Medulla oblongata (tissue), 1 donor: ENCODE measurements around the gene GATAD2A.
"Not testable (repeated sequence)": the region's sequence is repeated elsewhere in the genome, so short reads cannot be mapped to it uniquely, and the experiment has no call there.

Experiments
- DNase-seq: peaks from one replicate; pipeline ENCODE4 v3.0.0-alpha.2; 2015; ENCODE audit errors: extremely low spot score

Gene GATAD2A

DNA sequence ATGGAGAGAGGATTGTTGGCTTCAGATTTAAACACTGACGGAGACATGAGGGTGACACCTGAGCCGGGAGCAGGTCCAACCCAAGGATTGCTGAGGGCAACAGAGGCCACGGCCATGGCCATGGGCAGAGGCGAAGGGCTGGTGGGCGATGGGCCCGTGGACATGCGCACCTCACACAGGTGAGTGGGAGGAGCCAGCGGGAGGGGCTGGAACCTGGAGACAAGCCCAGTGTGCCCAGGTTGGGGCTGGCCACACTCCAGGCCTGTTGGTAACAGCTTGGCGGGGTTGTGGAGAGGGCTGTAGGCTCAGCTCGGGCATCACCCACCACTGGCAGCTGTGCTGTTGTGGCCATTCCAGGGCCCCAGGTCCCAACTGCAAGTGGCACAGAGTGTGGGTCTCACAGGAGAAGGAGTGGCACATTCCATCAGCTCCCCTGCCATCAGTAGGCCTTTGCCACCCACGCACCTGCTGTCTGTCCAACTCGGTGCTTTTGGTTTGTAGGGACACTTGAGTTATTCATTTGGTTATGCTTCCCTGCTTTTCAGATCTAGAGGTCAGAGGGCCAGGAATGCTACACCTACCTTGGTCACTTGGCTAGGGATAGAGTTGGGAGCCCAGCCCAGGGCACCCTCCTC is 60.1 kb downstream of the GATAD2A start:
- no peak for DNase-seq

DNA sequence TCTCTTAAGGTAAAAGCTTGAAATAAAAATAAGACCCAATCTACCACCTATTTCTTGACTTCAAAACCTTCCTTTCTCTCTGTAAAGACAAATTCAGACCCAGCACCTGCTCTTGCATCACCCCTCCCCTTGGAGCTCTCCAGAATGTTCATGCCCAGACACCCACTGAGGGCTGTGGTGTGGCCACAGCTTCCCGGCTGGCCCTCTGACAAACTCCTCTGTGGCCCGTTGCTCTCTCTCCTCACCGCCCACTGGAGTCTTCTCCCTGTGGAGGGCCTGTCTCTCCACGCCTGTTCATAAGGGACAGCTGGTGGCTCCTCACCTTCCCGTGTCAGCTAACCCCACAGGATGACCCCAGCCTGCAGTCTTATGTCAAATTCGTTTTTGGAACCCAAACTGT is 60.7 kb downstream of the GATAD2A start:
- DNase-seq, result no peak

DNA sequence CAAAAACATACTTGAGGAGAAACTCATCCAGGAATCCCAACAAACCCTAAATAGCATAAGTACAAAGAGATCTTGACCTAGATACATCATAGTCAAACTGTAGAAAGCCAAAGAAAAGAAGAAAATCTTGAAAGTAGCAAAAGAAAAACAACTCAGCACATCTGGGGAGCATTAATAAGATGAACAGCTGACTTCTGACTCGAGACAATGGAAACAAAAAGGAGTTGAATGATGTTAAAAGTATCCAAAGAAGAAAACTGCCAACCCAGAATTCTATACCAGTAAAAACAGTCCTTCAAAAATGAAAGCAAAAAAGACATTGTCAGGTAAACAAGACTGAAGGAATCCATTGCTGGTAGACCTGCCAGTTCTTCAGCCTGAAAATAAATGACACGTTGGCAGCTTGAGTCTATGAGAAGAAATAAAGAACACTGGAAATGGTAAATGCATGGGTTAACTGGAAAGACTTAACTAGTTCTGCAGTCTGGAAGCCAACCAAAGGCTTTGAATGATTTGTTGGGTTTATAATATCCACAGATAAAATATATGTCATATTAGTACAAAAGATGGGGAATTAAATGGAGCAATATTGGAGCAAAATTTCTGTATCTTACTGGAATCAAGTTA is 63.1 kb downstream of the GATAD2A start:
- no peak for DNase-seq

DNA sequence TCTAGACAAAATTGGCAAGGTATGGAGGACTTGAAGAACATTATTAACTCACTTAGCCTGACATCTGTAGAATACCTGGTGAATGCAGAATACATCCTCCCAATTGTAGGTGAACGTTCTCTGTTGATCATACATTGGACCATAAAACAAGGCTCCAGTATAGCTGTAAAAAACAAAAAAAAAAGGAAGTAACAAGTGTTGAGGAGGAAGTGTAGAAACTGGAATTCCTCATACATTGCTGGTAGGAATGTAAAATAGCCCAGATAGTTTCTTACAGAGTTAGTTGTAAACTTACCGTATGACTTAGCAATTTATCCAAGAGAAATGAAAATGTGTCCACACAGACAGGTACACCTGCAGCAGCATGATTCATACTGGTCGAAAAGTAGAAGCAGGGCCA is 65.1 kb downstream of the GATAD2A start:
- no peak for DNase-seq

DNA sequence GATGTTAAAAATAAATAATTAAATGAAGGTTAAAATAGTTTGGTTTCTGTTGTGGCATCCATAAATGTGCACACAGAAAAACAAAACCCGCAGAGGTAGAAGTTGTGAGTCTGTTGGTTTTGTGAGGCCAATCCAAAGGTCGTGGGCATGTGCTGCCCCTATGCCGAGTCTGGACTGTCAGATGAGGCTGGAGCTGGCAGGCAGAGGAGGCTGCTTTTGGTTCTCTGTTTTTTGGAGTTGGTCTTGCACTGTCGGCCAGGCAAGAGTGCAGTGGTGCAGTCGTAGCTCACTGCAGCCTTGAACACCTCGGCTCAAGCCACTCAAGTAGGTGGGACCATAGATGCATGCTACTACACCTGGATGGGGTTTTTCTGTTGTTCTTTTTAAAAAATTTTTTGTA is 66.2 kb downstream of the GATAD2A start:
- no peak for DNase-seq

DNA sequence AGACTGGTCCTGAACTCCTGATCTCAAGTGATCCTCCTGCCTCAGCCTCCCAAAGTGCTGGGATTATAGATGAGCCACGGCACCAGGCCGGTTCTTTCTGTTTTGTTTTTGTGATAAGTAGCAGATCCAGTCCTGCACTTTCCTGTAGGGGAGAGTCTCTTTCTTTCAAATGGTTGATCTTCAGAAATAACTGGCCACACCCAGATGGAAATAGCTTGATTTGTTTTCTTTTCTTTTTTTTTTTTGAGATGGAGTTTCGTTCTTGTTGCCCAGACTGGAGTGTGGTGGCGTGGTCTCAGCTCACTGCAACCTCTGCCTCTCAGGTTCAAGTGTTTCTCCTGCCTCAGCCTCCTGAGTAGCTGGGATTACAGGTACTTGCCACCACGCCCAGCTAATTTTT is 66.6 kb downstream of the GATAD2A start:
- DNase-seq, result not testable (repeated sequence)

DNA sequence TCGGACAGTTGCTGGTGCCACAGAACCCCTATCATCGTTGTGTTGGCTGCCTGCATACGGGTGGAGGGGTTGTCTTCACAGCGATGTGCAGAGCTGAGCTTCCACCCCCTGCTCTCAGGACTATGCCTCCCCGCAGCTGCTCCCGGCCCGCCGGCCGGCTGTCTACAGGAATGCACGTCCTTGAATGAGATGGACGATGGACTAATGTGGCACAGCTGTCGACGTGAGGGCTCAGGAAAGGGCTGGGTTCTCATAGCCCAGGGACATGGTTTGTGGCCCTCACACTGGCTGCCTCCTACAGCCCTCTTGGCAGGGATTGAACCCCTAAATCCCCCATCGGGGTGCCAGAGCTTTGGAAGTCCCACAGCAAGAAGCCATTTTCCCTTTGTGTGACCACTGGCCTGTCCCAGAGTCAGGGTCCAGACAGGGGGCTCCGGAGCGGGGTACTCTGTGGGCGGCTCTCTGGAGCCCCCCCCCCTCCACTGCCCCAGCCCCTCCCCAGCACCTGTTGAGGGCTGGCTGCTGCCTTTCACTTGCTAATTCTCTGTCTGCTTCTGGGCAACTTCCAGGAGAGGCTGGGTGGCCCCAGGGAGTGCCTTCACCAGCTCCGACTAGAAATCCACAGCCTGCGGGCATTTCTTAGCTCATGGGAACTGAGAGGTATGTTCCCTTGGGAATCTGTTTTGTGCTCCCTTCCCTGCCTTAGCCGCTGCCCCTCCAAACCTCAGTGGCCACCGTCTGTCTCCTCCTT is 69.7 kb downstream of the GATAD2A start:
- DNase-seq, result no peak

DNA sequence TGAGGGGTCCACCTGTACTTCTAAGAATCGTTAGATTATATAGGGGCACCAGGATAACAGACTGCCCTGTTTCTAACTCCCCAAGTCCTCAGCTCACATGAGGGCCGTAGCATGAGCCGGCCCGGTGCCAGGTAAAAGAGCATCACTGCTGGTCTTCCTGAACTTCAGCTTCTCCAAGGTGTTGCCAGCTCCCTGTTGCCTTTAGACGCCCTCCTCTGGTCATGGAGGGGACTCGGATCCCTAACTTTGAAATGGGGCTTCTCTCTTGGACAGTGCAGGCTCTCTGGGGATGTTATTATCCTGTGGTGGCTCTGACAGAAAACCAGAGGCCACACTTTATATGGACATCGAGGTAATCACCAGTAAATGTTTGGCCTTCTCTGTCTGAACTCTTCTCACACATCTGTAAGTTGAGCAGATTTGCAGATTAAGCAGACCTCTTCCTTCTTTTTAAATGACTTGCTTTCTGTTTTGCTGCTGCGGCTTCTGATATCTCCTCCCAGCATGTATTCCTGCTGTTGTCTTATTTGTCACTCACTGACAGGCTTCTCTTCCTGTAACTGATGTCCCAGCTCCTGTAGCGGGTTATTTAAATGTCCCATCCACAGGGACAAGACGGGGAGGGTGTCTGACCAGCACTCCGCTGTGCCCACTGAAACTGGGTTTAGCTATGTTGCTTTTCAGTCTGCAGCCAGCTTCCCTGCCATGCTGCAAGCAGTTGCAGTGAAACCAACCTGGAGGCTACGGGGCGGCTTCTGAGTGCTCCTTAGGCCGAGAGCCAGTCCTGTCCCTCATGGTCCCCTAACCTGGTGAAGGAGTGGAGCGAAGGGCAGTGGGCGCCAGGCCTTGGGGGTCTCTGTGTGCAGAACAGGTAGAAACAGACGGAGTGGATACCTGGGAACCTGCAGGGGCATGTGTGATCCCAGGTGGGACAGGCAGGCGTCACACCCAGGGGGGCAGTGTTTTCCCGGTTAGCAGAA is 70.7 kb downstream of the GATAD2A start:
- no peak for DNase-seq

DNA sequence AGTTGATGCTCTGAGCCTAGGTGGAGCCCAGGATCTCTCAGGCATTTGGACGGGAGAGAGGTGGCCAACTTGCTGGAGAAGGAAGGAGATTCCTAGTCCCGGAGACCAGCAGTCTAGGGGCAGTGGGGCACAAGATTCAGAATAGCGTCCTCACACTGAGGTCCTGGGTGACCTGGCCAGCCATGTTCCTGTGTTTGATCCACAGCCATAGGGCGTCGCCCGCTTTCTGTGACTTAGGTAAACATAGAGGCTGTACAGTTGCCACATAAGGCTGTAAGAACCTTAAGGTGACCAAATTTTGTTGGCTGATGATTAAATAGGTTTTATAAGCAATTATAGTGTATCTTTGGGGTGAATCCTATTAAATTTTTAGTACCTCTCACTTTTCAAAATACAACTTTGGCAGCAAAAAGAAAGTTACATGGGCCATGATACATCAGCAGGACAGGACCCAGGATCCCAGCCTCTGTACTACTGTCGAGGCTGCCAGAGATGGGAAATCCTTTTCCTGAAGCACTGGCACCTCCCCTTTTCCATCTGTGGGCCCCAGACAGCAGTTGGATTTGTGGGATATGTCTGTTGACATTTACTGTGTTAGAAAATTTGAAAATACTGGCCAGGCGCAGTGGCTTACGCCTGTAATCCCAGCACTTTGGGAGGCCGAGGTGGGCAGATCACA is 72.4 kb downstream of the GATAD2A start:
- no peak for DNase-seq

DNA sequence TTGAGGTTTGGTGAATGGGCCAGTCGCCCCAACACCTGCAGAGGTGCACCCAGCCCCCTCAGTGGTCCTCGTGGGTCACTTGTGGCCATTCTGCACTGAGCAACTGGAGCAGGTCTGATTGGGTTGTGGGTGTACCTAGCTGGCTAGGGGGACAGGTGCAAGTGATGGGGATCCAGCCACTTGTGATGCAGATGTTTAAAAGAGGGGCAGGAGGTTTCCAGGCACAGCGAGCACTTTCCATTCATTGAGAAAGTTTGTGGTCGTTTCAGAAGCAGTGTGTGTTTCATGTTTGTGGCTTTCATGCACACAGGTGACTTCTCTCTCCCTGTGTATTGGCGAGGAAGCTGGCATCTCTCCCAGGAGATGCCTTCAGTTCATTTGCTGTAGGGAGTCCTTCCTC is 75.2 kb downstream of the GATAD2A start:
- DNase-seq, result no peak

DNA sequence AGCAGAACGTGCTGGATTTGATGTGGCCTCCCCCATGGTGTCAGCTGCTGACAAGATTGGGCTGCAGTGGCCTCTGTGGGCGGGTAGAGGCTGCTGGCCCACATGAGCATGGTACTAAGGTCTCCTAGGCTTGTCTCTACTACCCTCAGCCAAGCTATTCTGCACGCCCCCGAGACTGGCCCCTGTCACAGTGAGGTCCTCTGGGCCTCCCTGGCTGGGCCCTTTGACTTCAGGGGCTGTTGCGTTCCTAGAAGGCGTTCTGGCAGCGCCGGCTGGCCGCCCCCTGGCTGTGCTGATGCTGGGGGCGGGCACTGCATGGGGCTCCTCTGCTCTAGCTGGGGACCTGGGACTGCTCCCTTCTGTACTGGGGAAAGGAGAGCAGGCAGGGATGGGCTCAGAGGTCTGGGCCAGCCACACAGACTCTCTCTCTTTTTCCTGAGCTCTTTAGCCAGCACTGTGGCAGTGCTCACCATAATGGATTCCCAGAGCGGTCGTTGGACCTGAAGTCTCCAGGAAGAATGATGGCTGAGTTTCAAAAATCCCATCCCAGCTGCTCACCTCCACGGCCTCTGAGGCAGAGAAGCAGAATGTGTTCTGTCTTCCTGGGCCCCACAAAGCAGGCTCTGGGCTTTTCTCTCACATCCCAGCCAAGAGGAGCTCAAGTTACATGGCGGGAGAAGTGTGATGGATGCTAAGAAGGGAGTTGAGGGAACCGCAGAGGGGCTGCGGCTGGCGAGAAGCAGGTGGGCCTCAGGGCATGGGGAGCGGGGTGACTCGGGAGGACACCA is 77.5 kb downstream of the GATAD2A start:
- no peak for DNase-seq

DNA sequence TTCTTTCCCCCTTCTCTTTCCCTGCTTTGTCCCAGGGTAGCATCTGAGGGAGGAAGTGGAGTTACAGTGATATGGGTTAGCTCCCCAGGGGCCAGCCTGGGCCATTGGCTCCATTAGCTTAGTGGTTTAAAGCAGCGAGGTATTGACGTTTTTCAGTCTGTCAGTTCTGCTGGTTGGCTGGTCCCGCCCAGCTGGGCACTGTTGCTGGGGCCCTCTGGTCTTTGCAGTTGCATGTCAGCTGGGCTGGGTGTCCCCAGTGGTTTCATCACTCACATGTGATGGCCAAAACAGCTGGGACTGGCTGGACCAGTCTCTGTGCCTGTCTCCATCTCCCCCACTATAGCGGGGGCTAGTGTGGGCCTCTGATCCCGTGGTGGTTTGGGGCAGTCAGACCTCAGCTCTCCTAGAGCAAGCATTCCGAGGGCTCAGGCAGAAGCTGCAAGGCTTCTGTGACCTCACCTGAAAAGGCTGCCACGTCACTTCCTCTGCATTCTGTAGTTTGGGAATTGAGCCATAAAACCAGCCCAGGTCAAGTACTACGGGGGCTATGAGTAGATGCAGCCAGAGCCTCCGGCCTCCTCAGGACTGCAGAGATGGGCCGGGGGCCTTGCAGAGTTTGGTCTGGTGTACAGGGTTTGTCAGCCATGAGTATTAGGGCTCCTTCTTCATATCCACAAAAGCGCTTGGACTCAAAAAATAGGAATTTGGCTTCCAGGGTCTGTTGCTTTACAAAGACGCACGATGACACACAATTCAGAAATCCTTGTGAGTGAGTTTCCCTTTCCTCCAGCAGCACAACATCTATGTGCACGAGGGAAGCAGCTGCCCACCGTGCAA is 79.9 kb downstream of the GATAD2A start:
- DNase-seq, result no peak

DNA sequence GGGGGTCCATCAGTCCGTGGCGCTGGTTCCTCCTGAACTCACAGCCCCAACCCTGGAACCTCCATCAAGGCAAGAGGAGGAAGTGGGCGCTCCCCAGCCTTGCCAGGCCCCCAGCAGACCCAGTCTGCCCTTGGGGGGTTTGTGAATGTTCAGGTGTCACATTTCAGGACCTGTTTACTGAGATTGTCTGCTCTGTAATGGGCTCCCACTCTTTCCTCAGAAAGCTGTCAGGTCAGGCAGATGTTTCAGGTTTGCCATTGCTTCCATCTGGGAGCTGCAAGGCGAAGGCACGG is 80.5 kb downstream of the GATAD2A start:
- no peak for DNase-seq

DNA sequence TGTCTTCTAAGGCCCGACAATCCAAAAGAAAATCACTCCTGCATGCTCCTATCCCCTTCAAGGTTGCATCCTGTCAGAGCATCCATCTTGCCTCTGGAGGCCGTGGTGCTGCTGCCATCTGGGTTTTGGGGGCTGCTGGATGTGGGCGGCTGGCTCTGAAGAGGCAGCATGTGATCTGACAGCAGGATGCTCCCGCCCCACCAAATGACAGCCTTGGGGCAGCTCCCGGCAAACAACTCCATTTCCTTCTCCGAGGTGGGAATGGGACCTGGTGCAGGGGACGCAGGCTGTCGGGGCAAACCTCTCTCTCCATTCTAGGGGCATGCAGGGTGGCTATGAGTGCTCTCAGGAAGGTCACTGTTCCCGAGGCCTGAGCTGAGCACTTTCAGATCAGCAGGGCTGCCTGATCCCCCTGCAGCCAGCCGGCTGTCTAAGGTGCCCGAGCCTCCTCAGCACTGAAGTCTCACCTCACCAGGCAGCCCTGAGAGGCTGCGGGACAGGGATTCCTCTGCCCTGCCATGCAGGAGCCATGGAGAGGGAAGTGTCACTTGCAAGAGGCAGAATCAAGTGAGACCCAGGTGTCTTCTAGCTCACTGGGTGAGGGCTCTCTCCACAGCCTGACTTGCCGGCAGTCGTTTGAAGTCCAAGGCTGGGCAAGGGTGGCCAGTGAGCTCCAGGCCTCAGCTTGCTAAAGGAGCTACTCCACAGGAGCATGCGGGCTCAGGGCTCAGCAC is 81.0 kb downstream of the GATAD2A start:
- DNase-seq, result no peak

DNA sequence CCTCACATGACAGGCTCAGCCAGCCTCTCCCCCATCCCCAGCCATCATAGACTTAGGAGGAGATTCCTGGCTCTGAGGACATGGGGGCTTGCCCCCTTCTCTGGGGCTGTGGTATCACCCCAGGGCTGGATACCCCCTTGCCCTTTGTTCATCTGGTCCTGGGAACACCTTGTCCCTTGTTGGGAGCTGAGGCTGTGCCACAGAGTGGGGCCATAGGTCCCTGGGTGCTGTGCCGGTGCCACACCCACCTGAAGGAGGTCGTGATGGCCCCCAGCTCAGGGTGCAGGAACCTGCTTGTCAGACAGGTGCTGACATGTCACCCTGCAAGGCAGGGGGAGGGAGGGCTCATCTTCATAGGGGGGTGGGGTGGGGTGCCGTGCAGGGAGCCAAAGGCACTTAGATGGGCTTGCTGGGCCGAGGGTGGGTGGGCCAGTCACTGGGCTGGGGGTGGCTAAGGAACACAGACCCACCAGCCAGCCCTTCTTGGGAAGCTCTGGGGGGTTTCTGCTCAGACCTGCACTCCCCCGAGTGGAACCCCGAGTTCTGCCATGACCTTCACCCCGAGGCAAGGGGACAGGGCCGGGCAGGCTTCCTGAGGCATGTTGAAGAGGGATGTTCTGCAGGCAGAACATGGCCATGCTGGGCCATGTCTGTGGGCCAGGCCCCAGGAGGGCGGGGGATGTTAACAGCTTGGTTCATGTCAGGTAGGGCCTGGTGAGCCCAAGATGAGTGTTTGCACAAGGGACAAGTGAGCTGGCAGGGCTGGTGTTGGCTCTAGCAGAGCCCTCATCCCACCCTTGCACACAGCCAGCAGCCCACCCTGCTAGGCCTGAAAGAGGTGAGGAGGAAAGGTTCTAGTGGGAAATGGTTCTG is 81.8 kb downstream of the GATAD2A start:
- no peak for DNase-seq

DNA sequence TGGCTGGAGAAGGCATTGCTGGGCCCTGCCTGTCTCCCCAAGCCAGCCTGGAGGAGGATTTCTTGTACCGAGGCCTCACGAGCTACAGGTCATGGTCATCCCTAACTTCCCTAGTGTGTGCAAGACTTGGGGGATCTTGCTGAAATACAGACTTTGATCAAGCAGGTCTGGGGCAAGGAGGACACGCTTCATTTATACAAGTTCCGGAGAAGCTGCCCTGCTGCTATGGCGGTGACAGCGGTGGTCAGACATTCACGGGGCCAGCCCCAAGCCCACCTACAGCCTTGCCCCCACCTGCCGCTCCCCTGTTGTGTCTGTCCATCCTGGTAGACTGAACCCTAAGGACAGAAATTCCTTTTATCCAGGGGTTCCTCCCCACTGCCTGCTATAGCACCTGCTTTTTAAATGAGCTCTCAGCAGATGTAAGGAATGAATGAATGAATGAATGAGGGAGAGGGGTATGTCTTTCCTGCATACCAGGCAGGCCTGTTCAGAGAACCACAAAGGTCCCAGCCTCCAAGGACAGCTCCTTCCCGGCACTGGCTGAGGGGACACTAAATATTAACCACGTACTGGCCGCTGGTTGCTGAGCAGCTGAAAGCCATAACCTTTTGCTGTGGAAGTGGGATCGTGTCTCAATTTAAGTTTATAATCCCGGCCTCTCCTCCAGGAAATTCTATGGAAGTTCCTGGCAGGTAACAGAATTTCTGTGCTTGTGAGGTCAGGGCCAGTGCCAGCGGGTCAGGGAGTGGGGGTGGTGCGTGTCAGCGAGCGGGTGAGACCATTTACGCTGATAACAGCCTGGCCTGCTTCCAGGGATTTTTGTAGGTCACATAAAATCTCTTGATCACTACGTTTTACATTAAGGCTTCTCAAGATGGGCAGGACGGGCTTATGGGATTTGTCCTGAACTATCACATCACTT is 82.7 kb downstream of the GATAD2A start:
- no peak for DNase-seq
